GM19467 (cell line): Measurements from ENCODE around the gene PELI2.

ENCODE experiments used
- ATAC-seq: cut with Tn5 transposase; IDR thresholded peaks from one replicate; pipeline ENCODE4 v1.9.1; 2021; ENCODE audit warnings: mild to moderate bottlenecking, moderate library complexity; ENCODE audit not compliant: unreplicated experiment

Gene PELI2

DNA sequence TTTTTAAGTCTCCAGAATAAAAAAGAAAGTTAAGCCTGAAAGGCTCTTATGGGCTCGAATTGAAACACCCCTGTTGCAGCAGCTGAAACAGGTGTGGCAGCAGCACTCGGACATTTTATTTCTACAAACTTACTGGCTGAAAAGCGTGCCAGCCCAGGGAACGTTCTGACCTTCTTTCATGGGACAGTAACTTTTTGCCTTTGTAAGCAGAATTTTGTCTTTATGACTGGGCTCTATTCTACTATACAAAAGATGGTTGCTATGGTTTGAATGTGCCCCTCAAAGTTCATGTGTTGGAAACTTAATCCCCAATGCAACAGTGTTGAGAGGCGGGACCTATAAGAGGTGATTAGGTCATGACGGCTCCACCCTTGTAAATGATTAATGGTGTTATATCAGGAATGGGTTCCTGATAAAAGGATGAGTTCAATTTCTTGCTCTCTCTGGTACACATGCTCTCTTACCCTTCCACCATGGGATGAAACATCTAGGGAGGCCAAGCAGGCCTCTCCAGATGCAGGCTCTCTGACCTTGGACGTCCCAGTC is 52.7 kb downstream of the PELI2 start:
- no peak for ATAC-seq

DNA sequence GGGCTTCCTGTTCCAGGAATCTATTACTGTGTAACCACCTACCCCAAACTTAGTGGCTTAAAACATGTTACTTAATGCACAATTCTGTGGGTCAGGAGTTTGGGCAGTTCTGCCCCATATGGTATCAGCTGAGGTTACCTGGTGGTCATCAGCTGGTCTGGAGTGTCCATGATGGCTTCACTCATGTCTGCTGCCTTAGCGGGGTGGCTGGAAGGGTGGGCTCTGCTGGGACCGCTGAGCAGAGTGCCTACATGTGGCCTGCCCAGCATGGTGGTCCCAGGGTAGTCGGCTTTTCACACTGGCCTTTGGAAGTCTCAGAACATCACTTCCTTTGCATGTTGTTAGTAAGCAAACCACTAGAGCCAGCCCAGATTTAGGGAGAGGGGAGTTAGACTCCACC is 53.9 kb downstream of the PELI2 start:
- no peak for ATAC-seq

DNA sequence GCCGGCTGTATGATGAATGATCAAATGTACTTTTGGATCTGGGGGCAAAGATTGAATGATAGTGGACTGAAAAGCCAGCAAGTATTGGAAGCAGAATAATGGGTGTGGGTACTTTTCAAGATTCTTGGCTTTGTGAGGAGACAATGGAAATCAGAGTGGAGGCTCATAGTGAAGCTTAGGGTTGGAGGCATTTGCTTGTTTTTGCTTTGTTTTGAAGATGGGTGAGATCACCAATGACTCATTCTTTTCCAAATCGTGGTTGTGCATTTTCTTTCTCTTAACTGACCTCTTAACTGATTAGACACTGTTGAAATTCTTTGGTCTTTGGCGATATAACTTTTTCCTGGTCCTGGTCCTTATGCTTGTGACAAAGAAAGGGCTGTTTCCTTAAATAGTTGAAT is 54.4 kb downstream of the PELI2 start:
- no peak for ATAC-seq

DNA sequence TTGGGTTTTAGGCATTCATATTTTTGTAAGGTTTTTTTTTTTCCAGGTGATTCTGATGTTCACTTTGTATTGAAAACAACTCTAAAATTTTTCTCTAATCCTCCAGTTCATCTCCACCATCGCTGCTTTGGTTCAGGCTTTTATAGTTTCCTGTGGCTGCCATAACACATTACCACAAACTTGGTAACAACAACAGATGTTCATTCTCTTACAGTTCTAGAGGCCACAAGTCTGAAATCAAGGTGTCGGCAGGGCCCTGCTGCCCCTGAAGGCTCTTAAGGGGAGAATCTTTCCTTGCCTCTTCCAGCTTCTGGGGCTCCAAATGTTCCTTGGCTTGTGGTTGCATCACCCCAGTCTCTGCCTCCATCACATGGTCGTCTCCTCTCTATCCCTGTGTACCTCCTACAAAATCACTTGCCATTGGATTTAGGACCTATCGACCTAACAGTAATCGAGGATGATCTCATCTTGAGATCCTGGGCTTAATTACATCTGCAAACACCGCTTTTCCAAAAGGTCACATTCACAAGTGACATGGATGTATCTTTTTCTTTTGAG is 55.2 kb downstream of the PELI2 start:
- no peak for ATAC-seq

DNA sequence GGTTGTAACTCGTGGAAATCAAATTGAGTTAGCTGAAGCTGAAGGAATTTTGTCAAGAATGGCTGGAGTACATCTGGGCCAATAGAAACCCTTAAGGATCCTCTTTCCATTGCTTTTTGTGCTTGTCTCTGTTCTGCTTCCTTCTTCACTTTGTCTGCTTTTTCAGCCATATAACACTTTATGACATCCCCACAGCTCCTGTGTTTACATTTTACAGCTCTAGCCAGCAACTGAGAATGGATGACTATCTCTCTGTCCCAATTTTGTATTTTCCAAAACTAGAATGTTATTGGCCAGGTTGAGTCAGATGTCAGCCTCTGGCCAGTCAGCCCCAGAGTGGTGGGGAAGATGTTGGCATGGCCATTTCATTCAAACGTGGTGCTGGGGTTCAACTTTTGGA is 57.6 kb downstream of the PELI2 start:
- ATAC-seq, result no peak

DNA sequence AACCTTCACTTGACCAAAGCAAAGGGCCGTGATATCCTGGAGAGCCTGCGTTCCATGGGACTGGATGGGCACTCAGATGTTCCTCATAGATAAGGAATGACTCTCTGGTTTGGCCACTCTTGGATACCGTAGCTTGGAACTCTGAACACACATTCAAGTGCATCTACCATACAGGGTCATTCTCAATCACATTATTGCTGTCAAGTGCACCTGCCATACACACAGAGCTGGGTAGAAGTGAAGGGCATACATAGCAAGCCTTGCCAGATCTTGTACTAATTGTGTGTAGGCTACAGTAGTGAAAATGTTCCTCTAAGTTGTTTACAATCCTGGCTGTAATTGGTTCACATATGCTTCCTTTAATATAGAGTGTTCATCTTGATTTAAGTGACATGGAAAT is 58.3 kb downstream of the PELI2 start:
- ATAC-seq, result no peak

DNA sequence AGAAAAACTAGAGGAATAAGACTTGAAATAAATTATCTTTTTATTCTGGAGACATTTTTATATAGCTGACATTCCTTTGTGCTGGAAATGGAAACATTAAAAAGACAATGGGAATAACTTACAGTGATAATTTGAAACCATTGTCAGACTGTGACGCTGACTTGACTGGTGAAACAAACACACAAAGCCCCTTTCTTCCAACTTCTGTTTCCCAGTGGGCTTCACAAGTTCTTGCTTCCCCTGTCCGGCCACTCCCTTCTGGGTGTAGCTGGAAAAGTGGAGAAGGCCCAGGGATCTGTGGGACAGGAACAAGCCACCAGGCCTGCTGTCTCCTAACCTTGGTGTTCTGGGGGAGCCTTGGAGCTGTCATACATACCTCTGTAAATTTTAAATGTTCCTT is 58.8 kb downstream of the PELI2 start:
- ATAC-seq, result no peak

DNA sequence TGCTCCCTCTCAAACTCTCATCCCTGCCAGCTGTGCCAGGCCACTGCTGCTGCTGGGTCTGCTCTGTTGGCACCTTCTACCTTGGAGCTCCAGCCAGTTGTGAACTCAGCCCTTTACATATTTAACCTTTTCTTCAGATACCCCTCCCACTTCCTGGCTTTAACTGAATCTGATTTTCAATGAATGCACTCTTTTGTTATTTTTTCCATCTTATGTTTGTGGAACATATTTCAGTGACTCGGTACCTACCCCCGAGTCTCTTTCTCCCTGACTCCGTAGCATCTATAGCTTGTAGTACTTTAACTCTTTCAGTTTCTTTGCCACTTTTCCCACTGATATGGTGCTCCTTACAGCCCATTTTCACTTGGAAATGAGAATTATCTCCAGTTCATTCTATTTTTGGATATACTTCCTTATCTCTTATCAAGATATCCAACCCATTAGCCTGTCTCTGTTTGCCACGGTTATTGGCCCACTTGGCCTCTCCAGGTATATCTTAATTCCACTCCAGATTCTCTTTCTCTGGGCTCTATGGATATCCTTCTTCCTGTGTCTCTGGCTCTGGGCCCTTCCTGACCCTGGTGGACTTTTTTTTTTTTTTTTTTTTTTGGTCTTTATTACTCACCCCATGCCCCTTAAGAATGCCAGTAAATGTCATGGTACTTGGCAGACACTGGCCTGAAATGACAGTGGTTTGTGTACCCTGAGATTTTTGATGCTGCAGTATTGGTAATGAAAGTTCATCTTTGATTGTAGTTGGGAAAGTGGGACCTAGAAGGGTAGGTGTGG is 62.7 kb downstream of the PELI2 start:
- ATAC-seq, result no peak

DNA sequence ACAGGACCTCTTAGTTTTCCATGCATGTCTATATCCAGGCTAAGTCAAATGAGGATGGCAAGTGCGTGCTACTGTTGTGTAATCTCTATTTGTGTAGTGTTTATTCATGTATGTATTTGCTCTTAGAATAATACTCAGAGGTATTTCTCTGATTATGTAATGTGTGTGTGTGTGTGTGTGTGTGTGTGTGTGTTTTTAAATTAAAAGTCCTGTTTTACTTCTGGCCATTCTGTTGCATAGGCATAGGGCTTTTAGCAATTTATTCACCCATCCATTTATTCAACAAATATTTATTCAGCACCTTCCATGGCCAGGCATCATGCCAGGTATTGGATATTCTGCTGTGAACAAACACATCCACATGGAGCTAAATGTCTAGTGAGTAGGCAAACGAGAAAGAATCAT is 63.5 kb downstream of the PELI2 start:
- ATAC-seq, result no peak

DNA sequence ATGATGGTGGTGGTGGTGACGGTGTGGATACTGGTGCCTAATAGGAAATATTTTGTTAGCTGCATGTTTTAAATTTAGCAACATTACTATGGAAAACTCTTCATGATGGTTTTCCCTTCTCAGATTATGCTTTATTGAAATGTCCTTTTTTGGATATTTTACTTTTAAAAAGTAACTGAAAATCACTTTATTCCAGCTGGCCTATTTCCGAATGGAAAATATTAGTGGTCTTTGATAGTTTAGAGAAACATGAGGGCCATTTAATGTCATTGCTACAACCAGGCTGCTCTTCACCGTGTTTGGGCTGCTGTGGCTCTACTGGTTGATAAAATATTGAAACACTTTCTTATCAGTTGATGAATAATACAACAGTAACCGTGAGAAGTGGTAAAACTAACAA is 64.2 kb downstream of the PELI2 start:
- ATAC-seq, result no peak

DNA sequence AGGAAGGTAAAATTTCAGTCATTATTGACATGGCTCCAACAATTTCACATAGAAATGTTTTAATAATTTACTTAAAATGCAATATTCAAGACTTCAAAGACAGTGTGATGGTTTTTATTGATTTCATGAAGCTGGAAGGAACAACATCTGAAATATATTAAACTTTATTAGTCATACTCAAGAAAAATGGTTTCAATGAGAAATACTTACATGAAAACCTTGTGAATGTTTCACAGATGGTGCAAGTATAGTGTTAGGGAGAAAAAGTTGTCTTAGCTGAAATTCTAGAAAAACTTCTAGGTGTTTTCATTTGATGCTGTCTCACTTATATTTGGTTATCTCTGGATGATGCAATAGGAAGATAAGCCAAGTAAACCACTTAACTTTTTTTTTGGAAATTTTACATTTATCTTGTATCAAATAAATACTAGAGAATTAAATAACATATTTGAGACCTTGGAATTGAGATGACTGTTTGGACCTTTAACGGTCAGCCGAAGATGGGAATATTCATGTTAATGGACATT is 65.5 kb downstream of the PELI2 start:
- no peak for ATAC-seq

DNA sequence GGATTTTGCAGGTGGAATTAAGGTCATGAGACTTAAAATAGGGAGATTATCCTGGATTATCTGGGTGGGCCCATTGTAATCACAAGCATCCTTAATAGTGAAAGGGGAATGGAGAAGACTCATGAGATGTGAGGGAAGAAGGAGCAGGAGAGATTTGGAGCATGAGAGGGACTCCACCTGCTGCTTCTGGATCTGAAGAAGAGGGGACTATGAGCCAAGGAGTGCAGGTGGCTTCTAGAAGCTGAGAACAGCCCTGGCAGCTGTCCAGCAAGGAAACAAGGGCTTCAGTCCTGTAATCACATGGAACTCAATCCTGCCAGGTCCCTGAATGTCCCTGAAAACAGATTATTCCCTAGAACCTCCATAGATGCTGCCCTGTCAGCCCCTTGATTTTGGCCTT is 67.8 kb downstream of the PELI2 start:
- no peak for ATAC-seq

DNA sequence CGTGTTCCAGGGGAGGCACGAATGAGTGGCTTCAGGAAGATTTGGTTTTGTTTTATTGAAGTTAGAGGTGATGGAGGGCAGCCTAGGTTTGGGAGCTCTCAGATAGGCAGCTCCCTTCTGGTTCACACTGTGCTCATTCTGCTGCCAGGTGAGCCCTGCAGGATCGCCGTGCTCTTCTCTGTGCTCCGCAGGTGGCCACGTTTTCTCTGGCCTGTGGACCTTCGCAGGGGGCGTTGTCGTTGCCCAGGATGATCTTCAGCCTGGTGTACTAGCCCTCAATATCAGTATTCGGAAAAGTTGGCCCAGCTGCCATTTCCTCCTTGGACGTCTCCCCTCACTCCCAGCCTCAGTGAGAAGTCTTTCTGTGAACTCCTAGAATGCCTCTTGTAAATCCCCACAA is 69.5 kb downstream of the PELI2 start:
- no peak for ATAC-seq

DNA sequence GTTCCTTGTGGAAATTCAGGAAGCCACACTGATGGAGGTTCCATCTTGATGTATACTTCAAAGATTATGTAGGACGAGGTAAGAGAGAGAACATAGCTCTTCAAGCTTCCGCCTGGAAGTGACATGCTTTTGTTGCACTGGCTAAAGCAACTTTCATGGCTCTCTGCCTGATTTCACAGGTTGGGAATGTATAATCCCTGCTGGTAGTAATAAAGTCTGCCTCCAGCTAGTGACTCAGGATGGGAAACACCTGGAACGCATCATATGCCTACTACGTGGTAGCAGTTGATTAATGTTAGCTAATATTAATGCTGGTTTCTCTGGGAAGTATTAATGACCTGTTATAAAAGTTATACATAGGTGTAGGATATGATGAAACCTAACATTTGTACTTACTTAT is 71.1 kb downstream of the PELI2 start:
- no peak for ATAC-seq

DNA sequence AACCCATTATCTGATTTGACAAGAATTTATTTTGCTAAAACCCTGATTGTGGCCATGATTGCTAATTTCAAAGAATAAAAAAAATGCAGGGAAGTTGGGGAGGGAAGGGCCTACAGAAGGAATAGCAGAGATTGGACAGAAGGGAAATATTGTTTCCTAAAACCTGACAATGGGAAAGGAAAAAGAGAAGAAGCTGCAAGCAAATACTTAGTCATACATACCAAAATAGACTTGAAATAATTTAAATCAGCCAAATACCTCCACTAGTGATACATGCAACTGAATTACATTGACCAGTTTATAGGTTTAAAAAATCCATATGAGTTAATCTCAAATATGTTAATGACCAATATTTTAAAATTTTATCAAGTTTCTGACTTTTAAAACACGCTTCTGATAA is 75.1 kb downstream of the PELI2 start:
- ATAC-seq, result no peak

DNA sequence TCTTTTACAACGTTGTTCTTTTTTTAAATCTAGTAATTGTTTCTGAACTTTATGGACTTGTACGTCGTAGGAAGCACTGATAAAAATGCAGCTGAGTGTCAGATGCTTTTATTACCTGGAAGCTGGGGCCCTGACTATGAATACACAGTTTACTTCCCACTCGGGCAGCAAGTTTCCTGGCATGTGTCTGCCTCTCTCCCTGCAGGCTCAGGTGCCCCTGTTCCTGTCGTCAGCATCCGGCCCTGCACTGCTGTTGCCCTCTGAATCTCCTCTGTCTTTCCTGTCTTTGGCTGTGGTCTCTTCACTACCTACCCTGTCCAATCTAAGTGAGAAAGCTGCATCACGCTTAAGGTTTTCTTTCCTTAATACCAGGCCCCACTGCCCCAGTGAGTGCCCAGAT is 75.8 kb downstream of the PELI2 start:
- ATAC-seq, result no peak

DNA sequence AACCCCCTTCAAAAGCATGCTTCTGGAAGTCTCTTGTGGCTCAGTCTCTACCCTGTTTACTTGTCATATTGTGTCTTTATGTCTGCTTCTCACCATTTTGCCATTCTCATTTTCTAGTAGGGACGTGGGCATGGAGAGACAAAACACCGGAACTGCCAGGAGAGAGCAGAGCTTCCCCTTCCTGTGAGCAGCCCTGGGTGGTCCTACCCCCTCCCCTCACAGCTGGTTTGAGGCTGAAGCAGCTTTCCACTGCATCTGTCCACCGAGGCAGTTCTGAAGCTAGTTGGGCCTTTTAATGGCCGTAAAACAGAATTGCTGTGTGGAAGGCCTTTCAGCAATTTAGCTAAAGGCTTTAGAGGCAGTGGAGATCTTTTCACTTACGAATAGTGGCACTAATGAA is 77.0 kb downstream of the PELI2 start:
- ATAC-seq, result no peak

DNA sequence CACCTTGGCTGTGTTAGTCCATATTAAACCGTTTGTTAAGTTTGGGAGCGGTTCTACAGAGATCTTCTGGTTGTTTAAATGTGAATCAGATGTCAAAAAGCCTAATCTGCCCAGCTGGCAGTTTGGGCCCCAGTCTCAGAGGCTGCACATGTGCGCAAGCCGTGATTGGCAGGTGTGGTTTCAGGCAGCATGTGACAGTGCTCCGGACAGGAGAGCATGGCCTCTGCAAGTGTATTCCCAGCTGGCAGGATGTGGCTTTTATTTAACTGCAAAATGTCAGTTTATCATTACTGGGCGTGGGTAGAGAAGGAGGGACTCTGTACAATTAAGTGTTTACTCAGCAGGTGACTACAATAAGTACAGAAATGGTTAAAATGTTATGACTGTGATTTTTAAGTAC is 77.5 kb downstream of the PELI2 start:
- peak; percentile 85 for ATAC-seq

DNA sequence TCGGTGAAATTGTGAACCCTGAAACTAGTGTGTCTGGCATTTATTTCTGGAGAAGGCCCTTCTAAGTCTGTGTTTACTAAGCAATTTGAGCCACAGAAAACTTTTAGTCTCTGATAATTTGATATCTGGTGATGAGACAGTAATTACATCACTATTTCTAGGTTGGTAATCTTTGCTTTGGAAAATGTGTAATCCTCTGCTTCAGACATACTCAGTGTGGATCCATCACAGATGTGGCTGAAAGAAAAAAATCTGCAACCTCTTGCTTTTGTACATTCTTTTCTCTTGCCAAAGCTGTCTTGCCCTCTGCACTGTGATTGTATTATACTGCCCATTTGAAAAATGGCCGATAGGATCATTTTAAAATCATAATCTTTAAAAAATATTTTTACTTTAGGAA is 78.1 kb downstream of the PELI2 start:
- ATAC-seq, result no peak

DNA sequence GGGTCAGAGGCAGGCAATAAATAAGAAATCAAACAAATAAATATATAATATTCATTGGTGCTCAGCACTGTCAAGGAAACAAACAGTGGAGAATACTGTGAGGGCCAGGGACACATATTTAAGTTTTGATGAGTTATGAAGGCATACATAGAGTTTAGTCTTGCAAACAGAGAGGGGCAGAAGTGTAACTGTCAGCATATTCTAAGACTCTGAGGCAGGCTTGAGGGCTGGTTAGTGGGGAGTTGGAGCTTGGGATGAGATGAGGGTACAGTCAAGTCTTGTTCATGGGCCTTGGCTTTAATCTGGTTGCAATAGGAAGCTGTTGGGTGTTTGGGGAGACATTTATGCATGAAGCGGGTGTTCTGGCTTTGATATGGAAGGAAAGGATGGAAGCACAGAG is 78.9 kb downstream of the PELI2 start:
- ATAC-seq, result no peak

DNA sequence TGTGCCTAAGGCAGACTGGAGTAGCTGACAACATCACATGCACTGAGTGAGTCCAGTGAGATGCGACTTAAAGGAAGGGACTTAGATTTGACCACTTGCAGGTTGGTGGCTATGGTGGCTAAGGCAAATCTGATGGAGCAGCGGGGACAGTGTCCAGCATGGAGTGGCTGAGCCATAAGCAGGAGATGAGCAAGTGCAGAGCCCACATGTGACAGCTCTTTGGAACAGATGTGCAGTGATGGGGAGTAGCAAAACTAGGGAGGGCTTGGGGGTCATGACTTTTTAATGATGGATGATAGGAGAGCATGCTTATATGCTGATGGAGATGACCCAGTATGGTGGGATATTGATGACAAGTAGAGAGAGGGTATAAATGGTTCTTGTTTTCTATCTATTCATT is 80.2 kb downstream of the PELI2 start:
- ATAC-seq, result no peak
